ENCODE results near the gene PSME3IP1.

PSME3IP1 gene

DNA sequence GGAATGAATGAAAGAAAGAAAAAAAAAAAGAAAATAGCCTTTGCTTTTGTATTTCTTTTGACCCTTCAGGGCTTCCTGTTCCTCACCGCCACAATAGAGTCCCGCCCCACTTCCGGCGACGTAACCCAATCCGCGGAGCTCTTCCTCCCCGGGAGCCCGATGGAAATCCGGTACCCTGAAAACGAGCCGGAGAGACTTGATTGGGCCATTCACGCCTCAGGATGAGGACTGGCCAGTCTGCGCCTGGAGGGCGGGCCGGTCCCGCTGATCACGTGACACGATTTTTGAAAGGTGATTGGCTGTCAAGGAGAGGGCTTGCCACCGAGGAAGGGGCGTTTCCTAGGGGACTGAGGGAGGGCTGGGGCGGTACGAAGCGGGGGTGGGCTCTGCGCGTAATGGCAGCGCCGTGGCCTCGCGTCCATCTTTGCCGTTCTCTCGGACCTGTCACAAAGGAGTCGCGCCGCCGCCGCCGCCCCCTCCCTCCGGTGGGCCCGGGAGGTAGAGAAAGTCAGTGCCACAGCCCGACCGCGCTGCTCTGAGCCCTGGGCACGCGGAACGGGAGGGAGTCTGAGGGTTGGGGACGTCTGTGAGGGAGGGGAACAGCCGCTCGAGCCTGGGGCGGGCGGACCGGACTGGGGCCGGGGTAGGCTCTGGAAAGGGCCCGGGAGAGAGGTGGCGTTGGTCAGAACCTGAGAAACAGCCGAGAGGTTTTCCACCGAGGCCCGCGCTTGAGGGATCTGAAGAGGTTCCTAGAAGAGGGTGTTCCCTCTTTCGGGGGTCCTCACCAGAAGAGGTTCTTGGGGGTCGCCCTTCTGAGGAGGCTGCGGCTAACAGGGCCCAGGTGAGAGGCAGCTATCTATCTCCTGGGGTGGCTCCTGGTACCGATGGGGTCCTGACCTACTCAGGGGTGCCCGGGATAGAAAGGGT is at the start of gene PSME3IP1, which contains the start of gene RSPRY1 (continued):
- TF ChIP-seq ZNF660 (tag by site-specific recombination; IDR thresholded peaks at IDR 0.05): peak; percentile 52
- no peak for TF ChIP-seq ZNF837 (tag by site-specific recombination; IDR thresholded peaks at IDR 0.05)
- no peak for TF ChIP-seq ZNF214 (tag by site-specific recombination; IDR thresholded peaks at IDR 0.05; ENCODE audit: borderline replicate concordance)
- no peak for TF ChIP-seq HOXC10 (CRISPR knock-in tag; IDR thresholded peaks at IDR 0.05)
- TF ChIP-seq PRDM1 (tag by site-specific recombination; IDR thresholded peaks at IDR 0.05): no peak
- no peak for TF ChIP-seq ZNF37A (tag by site-specific recombination; IDR thresholded peaks at IDR 0.05)
- TF ChIP-seq ZNF18 (tag by site-specific recombination; IDR thresholded peaks at IDR 0.05): no peak
- TF ChIP-seq, protein P1, sequence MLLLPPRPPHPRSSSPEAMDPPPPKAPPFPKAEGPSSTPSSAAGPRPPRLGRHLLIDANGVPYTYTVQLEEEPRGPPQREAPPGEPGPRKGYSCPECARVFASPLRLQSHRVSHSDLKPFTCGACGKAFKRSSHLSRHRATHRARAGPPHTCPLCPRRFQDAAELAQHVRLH (tag by site-specific recombination; IDR thresholded peaks at IDR 0.05): no peak
- no peak for TF ChIP-seq KLF7 (tag by site-specific recombination; IDR thresholded peaks at IDR 0.05; ENCODE audit: borderline replicate concordance)
- TF ChIP-seq PRDM10 (tag by site-specific recombination; IDR thresholded peaks at IDR 0.05): no peak
- TF ChIP-seq ZBTB21 (tag by site-specific recombination; IDR thresholded peaks at IDR 0.05): no peak
- TF ChIP-seq ZNF24 (tag by site-specific recombination; IDR thresholded peaks at IDR 0.05): 0 out of 2 replicates have a peak, but pooled peaks have one; percentile 60
- peak; percentile 48 for TF ChIP-seq ZNF843 (tag by site-specific recombination; IDR thresholded peaks at IDR 0.05)
- TF ChIP-seq, protein P2, sequence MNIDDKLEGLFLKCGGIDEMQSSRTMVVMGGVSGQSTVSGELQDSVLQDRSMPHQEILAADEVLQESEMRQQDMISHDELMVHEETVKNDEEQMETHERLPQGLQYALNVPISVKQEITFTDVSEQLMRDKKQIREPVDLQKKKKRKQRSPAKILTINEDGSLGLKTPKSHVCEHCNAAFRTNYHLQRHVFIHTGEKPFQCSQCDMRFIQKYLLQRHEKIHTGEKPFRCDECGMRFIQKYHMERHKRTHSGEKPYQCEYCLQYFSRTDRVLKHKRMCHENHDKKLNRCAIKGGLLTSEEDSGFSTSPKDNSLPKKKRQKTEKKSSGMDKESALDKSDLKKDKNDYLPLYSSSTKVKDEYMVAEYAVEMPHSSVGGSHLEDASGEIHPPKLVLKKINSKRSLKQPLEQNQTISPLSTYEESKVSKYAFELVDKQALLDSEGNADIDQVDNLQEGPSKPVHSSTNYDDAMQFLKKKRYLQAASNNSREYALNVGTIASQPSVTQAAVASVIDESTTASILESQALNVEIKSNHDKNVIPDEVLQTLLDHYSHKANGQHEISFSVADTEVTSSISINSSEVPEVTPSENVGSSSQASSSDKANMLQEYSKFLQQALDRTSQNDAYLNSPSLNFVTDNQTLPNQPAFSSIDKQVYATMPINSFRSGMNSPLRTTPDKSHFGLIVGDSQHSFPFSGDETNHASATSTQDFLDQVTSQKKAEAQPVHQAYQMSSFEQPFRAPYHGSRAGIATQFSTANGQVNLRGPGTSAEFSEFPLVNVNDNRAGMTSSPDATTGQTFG (tag by site-specific recombination; IDR thresholded peaks at IDR 0.05; ENCODE audit: borderline replicate concordance): no peak
- TF ChIP-seq ZNF518A (tag by site-specific recombination; conservative IDR thresholded peaks at IDR 0.05; ENCODE audit: low read depth): peak; percentile 63; the same call in 1 of the 2 replicates
- peak; percentile 96 for TF ChIP-seq PATZ1 (tag by site-specific recombination; IDR thresholded peaks at IDR 0.05)
- TF ChIP-seq ZNF529 (tag by site-specific recombination; IDR thresholded peaks at IDR 0.05; ENCODE audit: insufficient replicate concordance): no peak
- no peak for TF ChIP-seq ZNF416 (tag by site-specific recombination; IDR thresholded peaks at IDR 0.05)
- no peak for TF ChIP-seq ZNF530 (tag by site-specific recombination; IDR thresholded peaks at IDR 0.05; ENCODE audit: low read depth)
- TF ChIP-seq GFI1B (tag by site-specific recombination; IDR thresholded peaks at IDR 0.05): no peak
- TF ChIP-seq ZNF311 (tag by site-specific recombination; IDR thresholded peaks at IDR 0.05; ENCODE audit: borderline replicate concordance): no peak

All from HEK293 (cell line).